HL-60 (cell line): Measurements from ENCODE around the gene BAG2.

Experiments
- CTCF ChIP-seq: IDR thresholded peaks from one replicate; pipeline ENCODE4 v1.5.1; 2011; ENCODE audit warnings: low read length, control low read depth, inconsistent platforms; ENCODE audit not compliant: insufficient read depth
- GABPA ChIP-seq: IDR thresholded peaks from 2 replicates; pipeline ENCODE4 v1.6.1; 2012; ENCODE audit warnings: low read depth
- POLR2AphosphoS5 ChIP-seq: IDR thresholded peaks from 2 replicates; pipeline ENCODE4 v1.6.1; 2012; ENCODE audit warnings: low read depth
- SPI1 ChIP-seq: IDR thresholded peaks from 2 replicates; pipeline ENCODE4 v1.6.1; 2012; ENCODE audit warnings: low read depth, mild to moderate bottlenecking, borderline replicate concordance
- TF ChIP-seq, protein P1 (sequence below): IDR thresholded peaks from 2 replicates; pipeline ENCODE4 v1.6.1; 2012; ENCODE audit warnings: low read depth; ENCODE audit not compliant: insufficient replicate concordance

- TF ChIP-seq CTCF, result no peak
- no peak for TF ChIP-seq GABPA
- TF ChIP-seq, protein P1, sequence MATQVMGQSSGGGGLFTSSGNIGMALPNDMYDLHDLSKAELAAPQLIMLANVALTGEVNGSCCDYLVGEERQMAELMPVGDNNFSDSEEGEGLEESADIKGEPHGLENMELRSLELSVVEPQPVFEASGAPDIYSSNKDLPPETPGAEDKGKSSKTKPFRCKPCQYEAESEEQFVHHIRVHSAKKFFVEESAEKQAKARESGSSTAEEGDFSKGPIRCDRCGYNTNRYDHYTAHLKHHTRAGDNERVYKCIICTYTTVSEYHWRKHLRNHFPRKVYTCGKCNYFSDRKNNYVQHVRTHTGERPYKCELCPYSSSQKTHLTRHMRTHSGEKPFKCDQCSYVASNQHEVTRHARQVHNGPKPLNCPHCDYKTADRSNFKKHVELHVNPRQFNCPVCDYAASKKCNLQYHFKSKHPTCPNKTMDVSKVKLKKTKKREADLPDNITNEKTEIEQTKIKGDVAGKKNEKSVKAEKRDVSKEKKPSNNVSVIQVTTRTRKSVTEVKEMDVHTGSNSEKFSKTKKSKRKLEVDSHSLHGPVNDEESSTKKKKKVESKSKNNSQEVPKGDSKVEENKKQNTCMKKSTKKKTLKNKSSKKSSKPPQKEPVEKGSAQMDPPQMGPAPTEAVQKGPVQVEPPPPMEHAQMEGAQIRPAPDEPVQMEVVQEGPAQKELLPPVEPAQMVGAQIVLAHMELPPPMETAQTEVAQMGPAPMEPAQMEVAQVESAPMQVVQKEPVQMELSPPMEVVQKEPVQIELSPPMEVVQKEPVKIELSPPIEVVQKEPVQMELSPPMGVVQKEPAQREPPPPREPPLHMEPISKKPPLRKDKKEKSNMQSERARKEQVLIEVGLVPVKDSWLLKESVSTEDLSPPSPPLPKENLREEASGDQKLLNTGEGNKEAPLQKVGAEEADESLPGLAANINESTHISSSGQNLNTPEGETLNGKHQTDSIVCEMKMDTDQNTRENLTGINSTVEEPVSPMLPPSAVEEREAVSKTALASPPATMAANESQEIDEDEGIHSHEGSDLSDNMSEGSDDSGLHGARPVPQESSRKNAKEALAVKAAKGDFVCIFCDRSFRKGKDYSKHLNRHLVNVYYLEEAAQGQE, result no peak
- no peak for TF ChIP-seq POLR2AphosphoS5
- no peak for TF ChIP-seq SPI1
These were observed 49.2 kb downstream of the BAG2 start for GRCh38 chr6:57221191-57221935.
